Measurements from ENCODE around the gene RASGRP2. TPM values are rescaled to one million over a fixed set of nuclear protein-coding genes. Genes with fewer than 3 reads are reported as not detected.

The RASGRP2 gene
- total RNA-seq, 2 experiments from 2014 or later, result 7.5 to 8.2 TPM

DNA sequence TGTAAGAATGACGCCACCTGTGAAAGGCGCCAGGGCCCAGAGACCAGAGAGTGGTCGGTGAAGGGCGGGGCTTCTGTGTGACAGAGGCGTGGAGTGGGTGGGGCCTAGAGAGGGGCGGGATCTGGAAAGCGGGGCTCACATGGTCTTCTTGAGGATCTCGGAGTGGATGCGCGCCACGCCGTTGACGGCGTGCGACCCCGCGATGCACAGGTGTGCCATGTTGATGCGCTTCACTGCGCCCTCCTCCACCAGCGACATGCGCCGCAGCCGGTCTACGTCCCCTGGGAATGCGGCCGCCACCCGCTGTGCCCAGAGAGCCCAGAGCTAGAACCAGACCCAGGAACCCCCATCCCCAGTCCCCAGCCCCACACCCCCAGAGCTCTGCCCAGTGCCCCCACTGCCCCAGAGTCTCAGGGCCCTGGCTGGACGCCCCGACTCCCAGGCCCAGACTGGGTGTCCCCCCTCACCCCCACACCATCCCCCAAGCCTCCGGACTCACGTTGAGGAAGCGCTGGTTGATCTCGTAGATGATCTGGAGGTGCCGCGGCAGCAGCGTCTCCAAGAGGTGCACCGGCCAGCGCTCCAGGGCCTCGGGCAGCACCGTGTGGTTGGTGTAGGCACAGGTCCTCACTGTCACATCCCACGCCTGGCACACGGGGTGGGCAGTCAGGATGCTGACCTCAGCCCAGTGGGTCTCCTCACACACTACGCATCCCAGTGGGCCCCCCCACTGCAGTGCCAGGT, 9.6 kb upstream of the RASGRP2 start:
- peaks cover 1% of the 10 kb centered on the region for H3K36me3 Mint-ChIP-seq

DNA sequence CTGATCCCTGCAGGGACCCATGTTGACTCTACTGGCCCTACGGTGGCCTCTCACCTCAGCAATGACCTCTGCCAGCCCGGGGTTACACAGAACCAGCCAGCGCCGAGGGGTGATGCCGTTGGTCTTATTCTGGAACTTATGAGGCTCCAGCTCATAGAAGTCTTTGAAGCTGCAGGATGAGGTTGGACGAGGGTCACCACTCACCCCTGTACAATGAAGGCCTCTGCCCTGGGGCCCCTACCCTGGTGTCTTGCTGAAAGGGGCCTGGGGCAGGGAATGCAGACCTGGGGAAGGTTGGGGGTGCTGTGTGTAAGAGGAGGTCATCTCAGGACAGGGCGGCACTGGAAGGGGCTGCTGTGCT, 9.1 kb upstream of the RASGRP2 start:
- intact Hi-C loops (cut with micrococcal nuclease), result no loop called here
- Mint-ChIP-seq H3K4me3 (no peak overlapping the region), H3K9me3 (no peaks in the 10 kb centered on the region), H3K27me3 (no peaks in the 10 kb centered on the region), H3K4me1 (ENCODE audit: low read depth) (peaks cover 5% of the 10 kb centered on the region), H3K27ac (no peak overlapping the region), H3K36me3 (peaks cover 1% of the 10 kb centered on the region)
- no peak for DNase-seq
- ChIA-PET POLR2A (interaction anchor here (0.8 kb wide), 1 partner anchor 11 kb away, joined by 3 read pairs; no protein-coding TSS in a partner anchor), CTCF (no interaction called here)

More for the DNA sequence above, 9.6 kb upstream of the RASGRP2 start:
- H3K4me1 Mint-ChIP-seq (ENCODE audit: low read depth), result peaks cover 5% of the 10 kb centered on the region
- no peaks in the 10 kb centered on the region for H3K27me3 Mint-ChIP-seq
- no peaks in the 10 kb centered on the region for H3K9me3 Mint-ChIP-seq
- H3K27ac Mint-ChIP-seq, result no peak overlapping the region
- CTCF ChIA-PET, result no interaction called here
- intact Hi-C loops (cut with micrococcal nuclease), result no loop called here
- POLR2A ChIA-PET, result no interaction called here
- no peak overlapping the region for H3K4me3 Mint-ChIP-seq
- DNase-seq, result no peak

DNA sequence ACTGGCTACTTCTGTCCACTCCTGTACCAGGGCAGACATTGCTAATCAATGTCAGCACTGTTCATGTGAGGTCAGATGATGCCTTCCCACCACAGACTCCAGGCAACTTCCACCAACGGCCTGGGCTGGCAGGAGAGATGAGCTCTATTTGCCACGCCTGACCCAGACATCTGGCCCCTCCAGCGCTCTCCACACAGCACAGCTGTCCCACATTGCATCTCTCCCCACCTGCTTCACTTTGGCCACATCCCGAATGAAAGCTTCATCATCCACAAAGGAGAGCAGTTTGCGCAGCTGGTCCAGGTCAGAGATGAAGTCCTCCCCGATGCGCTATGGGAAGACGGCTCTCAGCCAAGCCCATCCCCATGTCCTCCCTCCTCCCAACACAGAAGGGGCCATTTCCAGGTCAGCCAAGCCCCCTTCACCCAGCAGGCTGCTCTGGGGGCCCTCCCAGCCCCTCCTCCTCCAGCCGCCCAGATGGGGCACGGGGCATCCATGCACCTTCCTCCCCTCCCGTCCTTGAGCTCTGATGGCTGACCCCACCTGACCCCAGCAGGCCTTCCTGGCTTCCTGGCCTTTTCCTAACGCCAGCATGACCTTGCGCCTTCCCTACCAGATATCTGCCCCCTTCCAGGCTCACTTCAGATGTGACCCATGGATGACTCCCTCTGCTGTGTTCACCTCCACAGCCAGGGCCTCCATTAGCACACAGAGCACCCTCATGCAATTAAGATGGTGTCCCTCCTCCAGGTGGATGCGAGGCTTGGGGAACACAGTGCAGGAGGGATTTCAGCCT, 8.4 kb upstream of the RASGRP2 start:
- Mint-ChIP-seq H3K4me1 (ENCODE audit: low read depth) (peaks cover 5% of the 10 kb centered on the region), H3K27ac (no peak overlapping the region), H3K27me3 (no peaks in the 10 kb centered on the region), H3K36me3 (peaks cover 1% of the 10 kb centered on the region), H3K9me3 (no peaks in the 10 kb centered on the region), H3K4me3 (no peak overlapping the region)
- intact Hi-C loops (cut with micrococcal nuclease), result no loop called here
- CTCF ChIA-PET, result interaction anchor here (1.3 to 1.4 kb wide), 2 partner anchors 10 to 16 kb away, joined by 4 to 5 read pairs; no protein-coding TSS in a partner anchor
- POLR2A ChIA-PET, result interaction anchor here (0.8 kb wide), 1 partner anchor 12 kb away, joined by 3 read pairs; no protein-coding TSS in a partner anchor
- DNase-seq, result no peak

DNA sequence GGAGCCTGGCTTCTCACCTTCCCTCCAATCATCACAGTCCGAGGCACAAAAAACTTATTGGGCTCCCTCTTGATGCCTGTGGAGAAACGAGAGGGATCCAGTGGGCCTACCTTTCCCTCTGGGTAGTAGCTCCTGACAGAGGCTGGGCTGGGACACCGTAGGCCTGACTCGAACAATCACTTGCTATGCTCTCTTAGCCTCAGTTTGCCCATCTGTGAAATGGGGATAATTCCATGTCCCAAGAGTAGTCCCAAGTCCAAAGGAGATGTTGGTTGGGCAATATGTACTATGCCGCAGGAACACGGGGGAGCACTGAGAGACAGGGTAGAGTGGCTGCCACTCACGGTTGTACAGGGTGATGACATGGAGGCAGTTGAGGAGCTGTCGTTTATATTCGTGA, 7.6 kb upstream of the RASGRP2 start:
- peaks cover 1% of the 10 kb centered on the region for H3K36me3 Mint-ChIP-seq
- no peaks in the 10 kb centered on the region for H3K9me3 Mint-ChIP-seq
- POLR2A ChIA-PET, result no interaction called here
- intact Hi-C loops (cut with micrococcal nuclease), result no loop called here
- DNase-seq, result no peak
- H3K4me1 Mint-ChIP-seq (ENCODE audit: low read depth), result peaks cover 5% of the 10 kb centered on the region
- H3K27ac Mint-ChIP-seq, result no peak overlapping the region
- CTCF ChIA-PET, result interaction anchor here (1.3 to 1.4 kb wide), 2 partner anchors 9 to 16 kb away, joined by 4 to 5 read pairs; no protein-coding TSS in a partner anchor
- H3K4me3 Mint-ChIP-seq, result no peak overlapping the region
- no peaks in the 10 kb centered on the region for H3K27me3 Mint-ChIP-seq

DNA sequence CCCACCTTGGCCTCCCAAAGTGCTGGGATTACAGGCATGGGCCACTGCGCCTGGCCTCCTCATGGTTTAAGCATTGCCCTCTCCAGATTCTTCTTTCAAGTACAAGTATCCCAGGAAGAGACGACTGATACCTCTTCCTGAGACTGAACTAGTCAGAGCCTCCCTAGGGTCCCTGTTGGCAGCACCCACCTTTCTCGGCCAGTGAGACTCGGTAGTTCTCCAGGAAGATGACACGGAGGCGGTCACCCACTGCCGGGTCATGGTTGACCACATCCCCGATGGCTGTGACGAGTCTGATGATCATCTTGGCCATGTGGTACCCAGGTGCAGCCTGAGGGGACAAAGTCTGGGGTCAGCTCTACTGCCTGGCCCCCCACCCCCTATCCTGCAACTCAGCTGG, 7.2 kb upstream of the RASGRP2 start:
- Mint-ChIP-seq H3K9me3 (no peaks in the 10 kb centered on the region), H3K4me1 (ENCODE audit: low read depth) (peaks cover 5% of the 10 kb centered on the region), H3K27me3 (no peaks in the 10 kb centered on the region), H3K36me3 (peaks cover 1% of the 10 kb centered on the region), H3K27ac (no peak overlapping the region), H3K4me3 (no peak overlapping the region)
- intact Hi-C loops (cut with micrococcal nuclease), result no loop called here
- ChIA-PET CTCF (interaction anchor here (1.3 to 1.4 kb wide), 2 partner anchors 9 to 17 kb away, joined by 4 to 5 read pairs; no protein-coding TSS in a partner anchor), POLR2A (no interaction called here)
- DNase-seq, result no peak

DNA sequence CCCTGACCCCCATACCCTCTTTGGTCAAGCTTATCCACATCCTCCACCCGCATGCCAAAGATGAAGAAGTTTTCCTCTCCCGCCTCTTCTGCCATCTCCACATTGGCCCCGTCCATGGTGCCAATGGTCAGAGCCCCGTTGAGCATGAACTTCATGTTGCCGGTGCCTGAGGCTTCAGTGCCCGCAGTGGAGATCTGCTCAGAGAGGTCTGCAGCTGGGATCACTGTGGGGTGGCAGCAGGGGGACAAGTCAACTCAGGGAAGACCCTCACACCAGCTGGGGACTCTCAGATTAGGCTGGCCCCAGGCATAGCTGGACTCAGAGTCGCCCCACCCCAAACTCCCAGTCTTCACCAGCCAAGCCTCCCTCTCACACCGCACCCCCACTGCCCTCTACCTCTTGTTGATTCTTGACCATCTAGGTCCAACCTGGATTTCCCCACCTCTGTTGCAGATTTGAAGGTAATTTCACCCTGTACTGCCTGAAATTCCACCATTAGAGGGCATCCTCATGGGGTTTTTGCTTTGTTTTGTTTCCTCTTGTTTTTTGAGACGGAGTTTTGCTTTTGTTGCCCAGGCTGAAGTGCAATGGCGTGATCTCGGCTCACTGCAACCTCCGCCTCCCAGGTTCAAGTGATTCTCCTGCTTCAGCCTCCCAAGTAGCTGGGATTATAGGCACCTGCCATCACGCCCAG, 6.6 kb upstream of the RASGRP2 start:
- Mint-ChIP-seq H3K27me3 (no peaks in the 10 kb centered on the region), H3K4me1 (ENCODE audit: low read depth) (peaks cover 8% of the 10 kb centered on the region), H3K27ac (no peak overlapping the region), H3K9me3 (no peaks in the 10 kb centered on the region), H3K36me3 (peaks cover 1% of the 10 kb centered on the region), H3K4me3 (no peak overlapping the region)
- CTCF ChIA-PET, result no interaction called here
- intact Hi-C loops (cut with micrococcal nuclease), result no loop called here
- no peak for DNase-seq
- POLR2A ChIA-PET, result no interaction called here

DNA sequence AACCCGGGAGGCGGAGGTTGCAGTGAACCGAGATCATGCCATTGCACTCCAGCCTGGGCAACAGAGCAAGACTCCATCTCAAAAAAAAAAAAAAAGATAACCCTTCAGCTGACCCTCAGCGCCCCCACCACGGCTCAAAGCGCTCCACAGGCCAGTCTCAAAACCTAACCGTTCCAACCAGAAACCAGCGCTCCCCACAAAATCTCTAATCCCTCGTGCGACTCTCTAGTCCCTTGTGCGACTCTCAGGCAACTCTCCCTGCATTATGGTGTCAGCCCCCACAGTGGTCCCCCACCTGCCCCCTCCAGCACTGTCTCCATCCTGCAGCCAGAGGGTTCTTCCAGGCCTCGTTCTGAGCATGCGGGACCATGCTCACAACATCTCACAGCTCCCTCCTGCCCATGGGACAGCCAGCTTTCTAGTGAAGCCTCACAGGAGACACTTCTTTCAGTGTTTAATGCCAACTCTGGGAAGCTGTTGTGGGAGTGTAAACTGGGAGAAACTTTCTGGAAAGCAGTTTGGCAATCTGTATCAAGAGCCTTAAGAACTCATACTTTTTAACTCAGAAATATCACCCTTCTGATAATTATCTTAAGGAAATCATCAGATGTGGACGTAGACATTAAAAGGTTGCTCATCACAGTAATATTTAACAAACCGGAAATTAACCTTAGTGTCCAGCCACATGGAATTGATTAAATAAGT, 4.2 kb upstream of the RASGRP2 start:
- intact Hi-C loops (cut with micrococcal nuclease), result loop anchor here (10.0 kb wide), 1 partner anchor 367 kb away; the partner anchor contains the start of genes TM7SF2 and ZNHIT2
- Mint-ChIP-seq H3K27me3 (peaks cover 8% of the 10 kb centered on the region), H3K4me3 (no peak overlapping the region), H3K36me3 (peaks cover 3% of the 10 kb centered on the region), H3K4me1 (ENCODE audit: low read depth) (peaks cover 20% of the 10 kb centered on the region), H3K9me3 (no peaks in the 10 kb centered on the region), H3K27ac (no peak overlapping the region)
- DNase-seq, result no peak
- CTCF ChIA-PET, result interaction anchor here (1.2 to 1.5 kb wide), 3 partner anchors 12 to 60 kb away, joined by 3 to 5 read pairs (median 4); partner anchors contain the start of gene PYGM
- POLR2A ChIA-PET, result no interaction called here

DNA sequence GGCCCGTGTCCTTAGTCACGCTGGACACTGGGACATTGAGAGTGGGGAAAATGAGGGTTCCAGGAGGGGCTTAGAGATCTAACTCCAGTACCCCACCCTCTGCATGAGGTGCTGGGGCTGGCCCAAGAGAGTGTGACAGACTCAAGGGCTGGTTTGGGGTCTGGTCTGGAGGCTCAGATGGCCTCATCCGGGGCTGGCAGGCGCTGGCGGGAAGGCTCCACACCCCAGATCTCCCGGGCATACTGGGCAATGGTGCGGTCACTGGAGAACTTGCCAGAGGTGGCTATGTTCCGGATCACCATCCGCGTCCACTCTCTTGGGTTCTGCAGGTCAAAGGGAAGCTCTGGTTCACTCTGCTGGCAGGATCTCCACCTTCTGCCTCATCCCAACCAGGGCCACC, 2.5 kb upstream of the RASGRP2 start:
- peak overlapping the region; percentile 16 for H3K4me3 Mint-ChIP-seq
- CTCF ChIA-PET, result interaction anchor here (1.4 to 1.8 kb wide), 2 partner anchors 21 to 58 kb away, joined by 5 read pairs; no protein-coding TSS in a partner anchor
- H3K36me3 Mint-ChIP-seq, result peaks cover 1% of the 10 kb centered on the region
- POLR2A ChIA-PET, result no interaction called here
- peak overlapping the region; percentile 54 for H3K27ac Mint-ChIP-seq
- no peak for DNase-seq
- H3K4me1 Mint-ChIP-seq (ENCODE audit: low read depth), result peaks cover 26% of the 10 kb centered on the region
- no peaks in the 10 kb centered on the region for H3K9me3 Mint-ChIP-seq
- H3K27me3 Mint-ChIP-seq, result peaks cover 8% of the 10 kb centered on the region
- intact Hi-C loops (cut with micrococcal nuclease), result loop anchor here (10.0 kb wide), 1 partner anchor 368 kb away; the partner anchor contains the start of genes TM7SF2 and ZNHIT2

DNA sequence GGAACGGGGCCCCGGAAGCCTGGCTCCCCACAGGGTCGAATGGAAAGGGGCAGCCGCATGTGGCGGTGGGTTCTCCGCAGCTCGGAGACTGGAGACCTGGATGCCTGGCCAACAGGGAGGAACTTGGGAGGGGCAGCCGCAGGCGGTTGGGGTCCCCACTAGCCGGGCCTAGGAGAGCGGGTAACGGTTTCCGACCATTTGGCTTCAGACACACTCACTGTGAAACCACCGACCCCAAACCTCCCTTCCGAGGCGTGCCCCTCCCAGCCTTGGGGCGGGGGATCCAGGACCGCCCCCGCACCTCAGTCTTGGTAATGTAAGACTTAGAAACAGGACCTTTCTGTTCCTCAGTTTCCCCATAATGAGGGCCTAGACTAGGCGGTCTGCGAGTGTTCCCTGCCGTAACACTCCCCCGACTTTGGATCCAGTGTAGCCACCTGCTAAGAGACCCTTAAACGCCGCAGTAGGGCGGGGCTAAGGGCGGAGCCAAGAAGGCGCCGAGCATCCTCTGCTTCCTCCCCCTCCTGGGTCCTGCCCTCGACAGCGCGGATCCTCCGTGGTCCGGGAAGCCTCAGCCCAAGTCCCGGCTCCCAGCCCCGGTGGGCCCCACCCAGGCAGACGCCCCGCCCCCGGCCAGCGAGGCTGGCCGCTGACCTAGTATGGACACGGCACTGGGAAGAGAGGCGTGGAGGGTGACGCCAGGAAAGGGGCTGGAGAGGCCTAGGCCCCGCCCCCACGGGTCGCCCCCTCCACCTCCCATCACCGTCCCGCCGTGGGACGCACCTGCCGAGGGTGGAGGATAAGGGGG, 1.8 kb upstream of the RASGRP2 start:
- peaks cover 1% of the 10 kb centered on the region for H3K36me3 Mint-ChIP-seq
- peak; percentile 69 for DNase-seq

DNA sequence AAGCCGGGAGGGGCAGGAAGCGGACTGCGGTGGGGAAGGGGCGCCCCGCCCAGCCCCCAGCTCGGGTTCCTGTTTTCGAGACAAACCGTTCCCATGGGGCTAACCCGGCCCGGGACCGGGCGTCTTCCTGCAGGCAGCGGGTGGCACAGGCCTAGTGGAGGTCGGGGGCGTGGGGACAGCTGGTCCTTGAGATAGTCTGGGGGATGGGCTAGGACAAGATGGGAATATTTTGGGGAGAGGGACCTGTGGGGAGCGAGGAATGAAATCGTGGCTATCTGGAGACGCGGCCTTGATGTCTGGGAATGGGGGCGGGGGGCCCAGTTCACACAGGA, 1.2 kb upstream of the RASGRP2 start:
- POLR2A ChIA-PET, result interaction anchor here (1.3 to 1.7 kb wide), 2 partner anchors 12 to 15 kb away, joined by 6 read pairs; partner anchors contain the start of gene PYGM
- intact Hi-C loops (cut with micrococcal nuclease), result loop anchor here (2.0 to 10.0 kb wide), 2 partner anchors 18 to 370 kb away; partner anchors contain the start of genes TM7SF2 and ZNHIT2
- peaks cover 8% of the 10 kb centered on the region for H3K27me3 Mint-ChIP-seq
- peak; percentile 80 for DNase-seq
- H3K36me3 Mint-ChIP-seq, result peaks cover 1% of the 10 kb centered on the region
- peaks cover 24% of the 10 kb centered on the region for H3K4me1 Mint-ChIP-seq (ENCODE audit: low read depth)
- peak overlapping the region; percentile 82 for H3K4me3 Mint-ChIP-seq
- H3K27ac Mint-ChIP-seq, result peak overlapping the region; percentile 70
- no peaks in the 10 kb centered on the region for H3K9me3 Mint-ChIP-seq
- CTCF ChIA-PET, result interaction anchor here (1.2 to 3.6 kb wide), 3 partner anchors 11 to 66 kb away, joined by 3 to 20 read pairs (median 4); partner anchors contain the start of gene MEN1

More for the DNA sequence above, 1.8 kb upstream of the RASGRP2 start:
- Mint-ChIP-seq H3K27ac (peak overlapping the region; percentile 70), H3K4me3 (peak overlapping the region; percentile 82), H3K27me3 (peaks cover 8% of the 10 kb centered on the region), H3K9me3 (no peaks in the 10 kb centered on the region), H3K4me1 (ENCODE audit: low read depth) (peaks cover 23% of the 10 kb centered on the region)
- CTCF ChIA-PET, result interaction anchor here (1.4 to 3.6 kb wide), 3 partner anchors 11 to 65 kb away, joined by 4 to 20 read pairs (median 5); partner anchors contain the start of gene MEN1
- intact Hi-C loops (cut with micrococcal nuclease), result loop anchor here (2.0 to 10.0 kb wide), 2 partner anchors 17 to 369 kb away; partner anchors contain the start of genes TM7SF2 and ZNHIT2
- POLR2A ChIA-PET, result interaction anchor here (1.7 kb wide), 1 partner anchor 12 kb away, joined by 6 read pairs; no protein-coding TSS in a partner anchor

All from activated CD4-positive, alpha-beta memory T cell treated with anti-CD3 and anti-CD28 coated beads for 36 hours (primary cell).